ENCODE results near the gene TMC7. TPM values are rescaled to one million over a fixed set of nuclear protein-coding genes. Genes with fewer than 3 reads are reported as not detected.

TMC7 gene
- total RNA-seq, 1 experiment from 2014 or later: 4.3 TPM

GRCh38 chr16:18943414-18943813 lies 40.3 kb upstream of the TMC7 start:
- no peaks in the 10 kb centered on the region for H4K20me1 ChIP-seq (ENCODE audit: insufficient read depth)
- H3K9me2 ChIP-seq (ENCODE audit: insufficient read depth): no peaks in the 10 kb centered on the region
- intact Hi-C loops (cut with micrococcal nuclease; ENCODE audit: unreplicated experiment): no loop called here
- no peaks in the 10 kb centered on the region for H3K36me3 ChIP-seq (ENCODE audit: low read depth)
- no peak for DNase-seq
- H3K79me2 ChIP-seq (ENCODE audit: low read depth): no peaks in the 10 kb centered on the region
- no peaks in the 10 kb centered on the region for H3K27me3 ChIP-seq (ENCODE audit: insufficient read depth, low read depth)
- H3K4me1 ChIP-seq (replicated peaks; ENCODE audit: insufficient read depth): peaks cover 11% of the 10 kb centered on the region
- POLR2A ChIA-PET (ENCODE audit: unreplicated experiment): no interaction called here
- TF ChIP-seq EZH2 (IDR thresholded peaks at IDR 0.05; ENCODE audit: low read depth) (no peak), CTCF (conservative IDR thresholded peaks at IDR 0.05) (no peak)
- no peaks in the 10 kb centered on the region for H3K9me3 ChIP-seq (ENCODE audit: insufficient read depth, low read depth)
- no peak overlapping the region for H3K4me2 ChIP-seq
- H3F3A ChIP-seq (ENCODE audit: insufficient read depth, low read depth): peaks cover 10% of the 10 kb centered on the region; the same call in 1 of the 2 replicates
- H3K27ac ChIP-seq: no peak overlapping the region
- no peak overlapping the region for H2AFZ ChIP-seq
- CTCF ChIA-PET: interaction anchor here (1.0 kb wide), 1 partner anchor 40 kb away, joined by 3 read pairs; the partner anchor contains the start of gene TMC7
- BruUV-seq (replicated peaks): no TSS peak
- no peak overlapping the region for H3K4me3 ChIP-seq

- no peak overlapping the region for H3K4me2 ChIP-seq
- no peaks in the 10 kb centered on the region for H3K9me2 ChIP-seq (ENCODE audit: insufficient read depth)
- ChIA-PET POLR2A (ENCODE audit: unreplicated experiment) (no interaction called here), CTCF (no interaction called here)
- no TSS peak for BruUV-seq (replicated peaks)
- no peaks in the 10 kb centered on the region for H3K79me2 ChIP-seq (ENCODE audit: low read depth)
- no peaks in the 10 kb centered on the region for H3K9me3 ChIP-seq (ENCODE audit: insufficient read depth, low read depth)
- no peaks in the 10 kb centered on the region for H4K20me1 ChIP-seq (ENCODE audit: insufficient read depth)
- no peak overlapping the region for H3K4me3 ChIP-seq
- H3K27ac ChIP-seq: no peak overlapping the region
- no peaks in the 10 kb centered on the region for H3K27me3 ChIP-seq (ENCODE audit: insufficient read depth, low read depth)
- H2AFZ ChIP-seq: no peak overlapping the region
- no peak for TF ChIP-seq CTCF (conservative IDR thresholded peaks at IDR 0.05)
- no peak for TF ChIP-seq EZH2 (IDR thresholded peaks at IDR 0.05; ENCODE audit: low read depth)
- DNase-seq: no peak
- H3K4me1 ChIP-seq (replicated peaks; ENCODE audit: insufficient read depth): peaks cover 2% of the 10 kb centered on the region
- intact Hi-C loops (cut with micrococcal nuclease; ENCODE audit: unreplicated experiment): no loop called here
- H3F3A ChIP-seq (ENCODE audit: insufficient read depth, low read depth): 0 out of 2 replicates have a peak, but pooled peaks cover 6% of the 10 kb centered on the region
- H3K36me3 ChIP-seq (ENCODE audit: low read depth): no peaks in the 10 kb centered on the region
Measured at GRCh38 chr16:18945233-18945632, 38.5 kb upstream of the TMC7 start.

GRCh38 chr16:18948372-18949020 lies 35.2 kb upstream of the TMC7 start:
- H3F3A ChIP-seq (ENCODE audit: insufficient read depth, low read depth): no peaks in the 10 kb centered on the region
- POLR2A ChIA-PET (ENCODE audit: unreplicated experiment): no interaction called here
- no peaks in the 10 kb centered on the region for H3K9me3 ChIP-seq (ENCODE audit: insufficient read depth, low read depth)
- H3K36me3 ChIP-seq (ENCODE audit: low read depth): no peaks in the 10 kb centered on the region
- H3K79me2 ChIP-seq (ENCODE audit: low read depth): no peaks in the 10 kb centered on the region
- intact Hi-C loops (cut with micrococcal nuclease; ENCODE audit: unreplicated experiment): no loop called here
- H3K27me3 ChIP-seq (ENCODE audit: insufficient read depth, low read depth): no peaks in the 10 kb centered on the region
- no peak overlapping the region for H2AFZ ChIP-seq
- no peaks in the 10 kb centered on the region for H3K4me1 ChIP-seq (replicated peaks; ENCODE audit: insufficient read depth)
- TF ChIP-seq CTCF (conservative IDR thresholded peaks at IDR 0.05): no peak
- no peak for TF ChIP-seq EZH2 (IDR thresholded peaks at IDR 0.05; ENCODE audit: low read depth)
- H3K27ac ChIP-seq: no peak overlapping the region
- BruUV-seq (replicated peaks): no TSS peak
- no peak for DNase-seq
- CTCF ChIA-PET: interaction anchor here (0.5 to 1.0 kb wide), 2 partner anchors 14 to 85 kb away, joined by 4 to 6 read pairs; no protein-coding TSS in a partner anchor
- no peaks in the 10 kb centered on the region for H3K9me2 ChIP-seq (ENCODE audit: insufficient read depth)
- no peak overlapping the region for H3K4me3 ChIP-seq
- no peaks in the 10 kb centered on the region for H4K20me1 ChIP-seq (ENCODE audit: insufficient read depth)
- H3K4me2 ChIP-seq: no peak overlapping the region

All from PC-9 (cell line).